K562 (cell line): ENCODE data around the gene BHLHE40. TPM values are rescaled to one million over a fixed set of nuclear protein-coding genes. Genes with fewer than 3 reads are reported as not detected.

Source experiments
- ARNT ChIP-seq, 2 experiments: fragments of 450-650 bp; IDR thresholded peaks; 2 replicates each; pipeline ENCODE4 v1.6.1; 2016; ENCODE audit warnings: mild to moderate bottlenecking in 1 of 2
- ATF4 ChIP-seq: fragments of 450-650 bp; formaldehyde crosslinking; IDR thresholded peaks from 2 replicates; pipeline ENCODE4 v1.4.0; 2022; ENCODE audit warnings: mild to moderate bottlenecking, moderate library complexity
- CBFA2T3 ChIP-seq: fragments of 450-650 bp; IDR thresholded peaks from 2 replicates; pipeline ENCODE4 v1.6.1; 2017
- CBX2 ChIP-seq: fragments of 200-600 bp; sonication (generic); IDR thresholded peaks from one replicate; pipeline ENCODE4 v1.6.1; 2012; ENCODE audit warnings: mild to moderate bottlenecking, low read length, inconsistent platforms; ENCODE audit not compliant: insufficient read depth, poor library complexity, severe bottlenecking
- CC2D1A ChIP-seq: fragments of 450-650 bp; IDR thresholded peaks from 2 replicates; pipeline ENCODE4 v1.6.1; 2017; ENCODE audit warnings: mild to moderate bottlenecking
- CREB1 ChIP-seq, 2 experiments: sonication (generic) in 1 of 2; formaldehyde crosslinking in 1 of 2; IDR thresholded peaks; 2 replicates each; pipeline versions ENCODE4 v1.6.1 to v1.8.0; 2012 to 2022; ENCODE audit warnings: inconsistent platforms in 1 of 2, mild to moderate bottlenecking in 1 of 2, missing genetic modification reagents in 1 of 2, moderate library complexity in 1 of 2
- ELF4 ChIP-seq: fragments of 450-650 bp; formaldehyde crosslinking; IDR thresholded peaks from 2 replicates; pipeline ENCODE4 v1.4.0; 2022; ENCODE audit warnings: missing genetic modification characterization
- FOXJ3 ChIP-seq: sonication (generic); formaldehyde crosslinking; IDR thresholded peaks from 2 replicates; pipeline ENCODE4 v1.4.0; 2020; ENCODE audit warnings: mild to moderate bottlenecking, missing genetic modification reagents
- FOXP1 ChIP-seq: sonication (generic); formaldehyde crosslinking; IDR thresholded peaks from 2 replicates; pipeline ENCODE4 v1.8.0; 2022; ENCODE audit warnings: mild to moderate bottlenecking, missing genetic modification reagents
- HMBOX1 ChIP-seq: sonication (generic); IDR thresholded peaks from 2 replicates; pipeline ENCODE4 v1.6.1; 2016
- HMG20A ChIP-seq: fragments of 450-650 bp; formaldehyde crosslinking; conservative IDR thresholded peaks from 2 replicates; pipeline ENCODE4 v1.4.0; 2020; ENCODE audit warnings: mild to moderate bottlenecking, mixed read lengths
- MYBL2 ChIP-seq, 2 experiments: fragments of 450-650 bp in 1 of 2; sonication (generic) in 1 of 2; formaldehyde crosslinking in 1 of 2; IDR thresholded peaks; 2 replicates each; pipeline versions ENCODE4 v1.6.1 to v1.8.1; 2017 to 2022; ENCODE audit warnings: borderline replicate concordance in 1 of 2, inconsistent platforms in 1 of 2, low read depth in 1 of 2, mild to moderate bottlenecking in 1 of 2, missing genetic modification reagents in 1 of 2, moderate library complexity in 1 of 2
- NR3C1 ChIP-seq: sonication (generic); formaldehyde crosslinking; IDR thresholded peaks from 2 replicates; pipeline ENCODE4 v1.8.1; 2022; ENCODE audit warnings: missing genetic modification reagents
- POLR2B ChIP-seq: fragments of 450-650 bp; IDR thresholded peaks from 2 replicates; pipeline ENCODE4 v1.6.1; 2018; ENCODE audit warnings: low read depth; ENCODE audit not compliant: partially characterized antibody
- PURB ChIP-seq: sonication (generic); formaldehyde crosslinking; IDR thresholded peaks from 2 replicates; pipeline ENCODE4 v1.9.0; 2021; ENCODE audit warnings: low read depth, mild to moderate bottlenecking, missing genetic modification reagents
- RBM22 ChIP-seq: fragments of 200-400 bp; formaldehyde crosslinking; IDR thresholded peaks from 2 replicates; pipeline ENCODE4 v1.6.1; 2018; ENCODE audit warnings: low read length, low read depth; ENCODE audit not compliant: poor library complexity, severe bottlenecking
- SIN3A ChIP-seq, 2 experiments: fragments of 150-350 bp in 1 of 2; IDR thresholded peaks; 2 replicates each; pipeline ENCODE4 v1.6.1; 2011 to 2016; ENCODE audit warnings: borderline replicate concordance in 2 of 2, low read depth in 2 of 2, low read length in 2 of 2, mild to moderate bottlenecking in 2 of 2, moderate library complexity in 2 of 2; ENCODE audit not compliant: control insufficient read depth in 1 of 2
- SP1 ChIP-seq: sonication (generic); formaldehyde crosslinking; IDR thresholded peaks from 2 replicates; pipeline ENCODE4 v1.8.1; 2022; ENCODE audit warnings: mild to moderate bottlenecking, missing genetic modification reagents
- TBP ChIP-seq: optimal IDR thresholded peaks from 2 replicates; pipeline ENCODE3; 2011; ENCODE audit warnings: low read depth, low read length, improper control_type of control experiment
- USF1 ChIP-seq: sonication (generic); formaldehyde crosslinking; IDR thresholded peaks from 2 replicates; pipeline ENCODE4 v1.9.0; 2022; ENCODE audit warnings: mild to moderate bottlenecking, missing genetic modification reagents
- YBX1 ChIP-seq: fragments of 450-650 bp; IDR thresholded peaks from 2 replicates; pipeline ENCODE4 v1.7.1; 2016; ENCODE audit warnings: mild to moderate bottlenecking
- ZBTB5 ChIP-seq: fragments of 450-650 bp; IDR thresholded peaks from 2 replicates; pipeline ENCODE4 v1.6.1; 2017; ENCODE audit warnings: antibody characterized with exemption
- ZNF655 ChIP-seq: fragments of 250-450 bp; sonication (Bioruptor Pico); IDR thresholded peaks from 2 replicates; pipeline ENCODE4 v1.5.0; 2021
- ZNF830 ChIP-seq: fragments of 250-450 bp; sonication (Bioruptor Pico); IDR thresholded peaks from 2 replicates; pipeline ENCODE4 v1.5.0; 2021; ENCODE audit warnings: mild to moderate bottlenecking
- polyA plus RNA-seq, 8 experiments: library from polyadenylated mRNA; depleted of rRNA in 4 of 8; stranded (reverse) in 5 of 8; unstranded in 3 of 8; fragments of >200 nt; fragmentation: Nextera tagmentation in 2 of 8; fragmentation: Illumina TruSeq in 1 of 8; extraction: Ambion mirVana in 2 of 8; extraction: Trizol in 1 of 8; gene quantifications; 2 replicates each; pipeline versions ENCODE4 v1.2.1 to v1.2.3, GENCODE V29; 2011 to 2014; ENCODE audit warnings: inconsistent platforms in 1 of 8, missing spikeins in 1 of 8
- total RNA-seq, 7 experiments: library from RNA; depleted of rRNA in 6 of 7; stranded (reverse); fragments of >200 nt in 6 of 7; fragmentation: Illumina TruSeq in 2 of 7; extraction: Trizol in 2 of 7; gene quantifications; 2 replicates each; pipeline versions ENCODE4 v1.2.1 to v1.2.3, GENCODE V29; 2011 to 2021; ENCODE audit warnings: low replicate concordance in 1 of 7

The BHLHE40 gene
- total and polyA plus RNA-seq, 9 of the 15 experiments (the other 6 are each of a cell fraction or from before 2014, with no cell fraction given) = 12.0 to 83.9 (median 31.4) TPM

- TF ChIP-seq HMBOX1 (0 out of 2 replicates have a peak, but pooled peaks have one; percentile 0), POLR2B (no peak), CBFA2T3 (no peak), ZBTB5 (no peak; the same call in 1 of the 2 replicates), ATF4 (CRISPR knock-in tag) (no peak), ARNT (IDR thresholded peaks at IDR 0.05) (no peak), FOXJ3 (CRISPR knock-in tag) (no peak), ZNF830 (CRISPR knock-in tag) (no peak), MYBL2 (IDR thresholded peaks at IDR 0.05; ENCODE audit: low read depth) (no peak), MYBL2 (CRISPR knock-in tag; IDR thresholded peaks at IDR 0.05; ENCODE audit: borderline replicate concordance) (no peak), SP1 (CRISPR knock-in tag) (no peak), YBX1 (no peak), RBM22 (no peak), PURB (no peak), SIN3A (IDR thresholded peaks at IDR 0.05; ENCODE audit: borderline replicate concordance in 2 of 2, control insufficient read depth in 1 of 2, low read depth in 2 of 2, low read length in 2 of 2) (peak; percentile 53 to 72; a peak in 2 of 4 replicates), ZNF655 (CRISPR knock-in tag) (no peak), CC2D1A (no peak; the same call in 1 of the 2 replicates), ELF4 (CRISPR knock-in tag) (no peak), NR3C1 (CRISPR knock-in tag) (no peak), TBP (peak; percentile 6), CREB1 (IDR thresholded peaks at IDR 0.05) (peak; percentile 3; the same call in 1 of the 2 replicates), CREB1 (CRISPR knock-in tag; IDR thresholded peaks at IDR 0.05) (no peak), USF1 (peak; percentile 78), CBX2 (no peak), HMG20A (no peak), FOXP1 (CRISPR knock-in tag) (no peak)
Measured at GRCh38 chr3:4978966-4979427, 240 bp upstream of the BHLHE40 start (continued).
